Measurements from ENCODE around the gene ASB6. TPM values are rescaled to one million over a fixed set of nuclear protein-coding genes. Genes with fewer than 3 reads are reported as not detected.

The ASB6 gene
- total RNA-seq, 1 donor from 2014 or later: 18.1 TPM

- H3K9me3 Mint-ChIP-seq (ENCODE audit: unreplicated experiment): no peaks in the 10 kb centered on the region
- H3K27ac Mint-ChIP-seq (ENCODE audit: unreplicated experiment): no peak overlapping the region
- H3K27me3 Mint-ChIP-seq (ENCODE audit: unreplicated experiment): peaks cover 4% of the 10 kb centered on the region
- no peak for DNase-seq (ENCODE audit: extremely low spot score, unreplicated experiment)
- H3K4me3 Mint-ChIP-seq (ENCODE audit: unreplicated experiment): no peak overlapping the region
- H3K4me1 Mint-ChIP-seq (ENCODE audit: unreplicated experiment): peaks cover 15% of the 10 kb centered on the region
- no peaks in the 10 kb centered on the region for H3K36me3 Mint-ChIP-seq (ENCODE audit: unreplicated experiment)
- no peak for TF ChIP-seq CTCF (IDR thresholded peaks at IDR 0.05)
Measured at GRCh38 chr9:129587487-129588262, 54.3 kb downstream of the ASB6 start.

- Mint-ChIP-seq H3K36me3 (ENCODE audit: unreplicated experiment) (no peaks in the 10 kb centered on the region), H3K4me1 (ENCODE audit: unreplicated experiment) (peaks cover 15% of the 10 kb centered on the region), H3K27ac (ENCODE audit: unreplicated experiment) (no peak overlapping the region), H3K27me3 (ENCODE audit: unreplicated experiment) (peaks cover 4% of the 10 kb centered on the region), H3K4me3 (ENCODE audit: unreplicated experiment) (no peak overlapping the region), H3K9me3 (ENCODE audit: unreplicated experiment) (no peaks in the 10 kb centered on the region)
- no peak for DNase-seq (ENCODE audit: extremely low spot score, unreplicated experiment)
- no peak for TF ChIP-seq CTCF (IDR thresholded peaks at IDR 0.05)
Measured at GRCh38 chr9:129586685-129587084, 55.3 kb downstream of the ASB6 start.

GRCh38 chr9:129586245-129586644 is 55.7 kb downstream of the ASB6 start:
- Mint-ChIP-seq H3K27ac (ENCODE audit: unreplicated experiment) (no peak overlapping the region), H3K4me3 (ENCODE audit: unreplicated experiment) (no peak overlapping the region), H3K4me1 (ENCODE audit: unreplicated experiment) (peaks cover 15% of the 10 kb centered on the region), H3K9me3 (ENCODE audit: unreplicated experiment) (no peaks in the 10 kb centered on the region), H3K36me3 (ENCODE audit: unreplicated experiment) (no peaks in the 10 kb centered on the region), H3K27me3 (ENCODE audit: unreplicated experiment) (peaks cover 4% of the 10 kb centered on the region)
- no peak for TF ChIP-seq CTCF (IDR thresholded peaks at IDR 0.05)
- DNase-seq (ENCODE audit: extremely low spot score, unreplicated experiment): no peak

GRCh38 chr9:129585352-129585751 is 56.6 kb downstream of the ASB6 start:
- Mint-ChIP-seq H3K27ac (ENCODE audit: unreplicated experiment) (no peak overlapping the region), H3K27me3 (ENCODE audit: unreplicated experiment) (peaks cover 4% of the 10 kb centered on the region), H3K4me1 (ENCODE audit: unreplicated experiment) (peaks cover 15% of the 10 kb centered on the region), H3K9me3 (ENCODE audit: unreplicated experiment) (no peaks in the 10 kb centered on the region), H3K4me3 (ENCODE audit: unreplicated experiment) (no peak overlapping the region), H3K36me3 (ENCODE audit: unreplicated experiment) (no peaks in the 10 kb centered on the region)
- DNase-seq (ENCODE audit: extremely low spot score, unreplicated experiment): no peak
- no peak for TF ChIP-seq CTCF (IDR thresholded peaks at IDR 0.05)

Other genes starting within 250 kb of the ASB6 start
- gene C9orf50, start 21.1 kb downstream of the ASB6 start, total RNA-seq: not detected in 2 replicates
- gene NTMT1, start 16.0 kb downstream of the ASB6 start, total RNA-seq: 41.1 and 45.7 TPM in 2 replicates
- gene PRRX2, start 23.5 kb upstream of the ASB6 start, total RNA-seq: 5.6 and 6.4 TPM in 2 replicates
- gene PTGES, start 110.9 kb upstream of the ASB6 start, total RNA-seq: 0.83 and 0.94 TPM in 2 replicates
- gene TOR1B, start 161.0 kb upstream of the ASB6 start, total RNA-seq: 32.1 and 32.7 TPM in 2 replicates
- 46.1 and 51.3 TPM in 2 replicates for gene TOR1A, start 182.0 kb upstream of the ASB6 start, total RNA-seq
- gene C9orf78, start 193.1 kb upstream of the ASB6 start, total RNA-seq: 38.9 and 45.9 TPM in 2 replicates
- gene USP20, start 193.3 kb upstream of the ASB6 start, total RNA-seq: 31.2 and 32.6 TPM in 2 replicates